HepG2 (cell line): ENCODE results near the gene MEG3. TPM values are rescaled to one million over a fixed set of nuclear protein-coding genes. Genes with fewer than 3 reads are reported as not detected.

Source experiments
- EED ChIP-seq: sonication (generic); formaldehyde crosslinking; IDR thresholded peaks from 2 replicates; pipeline ENCODE4 v1.5.0; 2020; ENCODE audit warnings: mild to moderate bottlenecking, missing genetic modification reagents
- FOSL1 ChIP-seq: sonication (generic); formaldehyde crosslinking; IDR thresholded peaks from 2 replicates; pipeline ENCODE4 v1.9.0; 2021; ENCODE audit warnings: missing genetic modification reagents, borderline replicate concordance
- HMG20B ChIP-seq: conservative IDR thresholded peaks from 2 replicates; pipeline ENCODE4 v1.6.1; 2016; ENCODE audit warnings: missing genetic modification reagents, missing compliant biosample characterization
- HNRNPUL1 ChIP-seq: fragments of 200-400 bp; formaldehyde crosslinking; IDR thresholded peaks from 2 replicates; pipeline ENCODE4 v1.6.1; 2017; ENCODE audit warnings: low read depth, mild to moderate bottlenecking, low read length, moderate library complexity
- JDP2 ChIP-seq: sonication (generic); formaldehyde crosslinking; IDR thresholded peaks from 2 replicates; pipeline ENCODE4 v1.8.1; 2022; ENCODE audit warnings: missing genetic modification reagents, borderline replicate concordance
- NKX3-1 ChIP-seq: sonication (generic); formaldehyde crosslinking; IDR thresholded peaks from 2 replicates; pipeline ENCODE4 v1.5.0; 2020; ENCODE audit warnings: missing genetic modification reagents
- PATZ1 ChIP-seq: sonication (generic); formaldehyde crosslinking; IDR thresholded peaks from 2 replicates; pipeline ENCODE4 v1.4.0; 2020; ENCODE audit warnings: missing genetic modification reagents
- SNAPC2 ChIP-seq: sonication (generic); formaldehyde crosslinking; IDR thresholded peaks from 2 replicates; pipeline ENCODE4 v1.8.1; 2022; ENCODE audit warnings: mild to moderate bottlenecking, missing genetic modification reagents
- SYNCRIP ChIP-seq: fragments of 200-400 bp; formaldehyde crosslinking; IDR thresholded peaks from 2 replicates; pipeline ENCODE4 v1.6.1; 2018; ENCODE audit warnings: mild to moderate bottlenecking, low read depth, low read length; ENCODE audit not compliant: insufficient read depth
- TEAD3 ChIP-seq: optimal IDR thresholded peaks from 2 replicates; pipeline ENCODE3; 2016; ENCODE audit warnings: borderline replicate concordance
- ZBTB1 ChIP-seq: sonication (generic); formaldehyde crosslinking; IDR thresholded peaks from 2 replicates; pipeline ENCODE4 v1.4.0; 2020; ENCODE audit warnings: missing genetic modification reagents, borderline replicate concordance
- ZBTB42 ChIP-seq: sonication (generic); formaldehyde crosslinking; IDR thresholded peaks from 2 replicates; pipeline ENCODE4 v1.5.0; 2020; ENCODE audit warnings: mild to moderate bottlenecking, missing genetic modification reagents
- ZNF274 ChIP-seq: sonication (generic); formaldehyde crosslinking; IDR thresholded peaks from 2 replicates; pipeline ENCODE4 v1.5.1; 2020; ENCODE audit warnings: mild to moderate bottlenecking, missing genetic modification reagents
- ZNF282 ChIP-seq: fragments of 450-650 bp; IDR thresholded peaks from 2 replicates; pipeline ENCODE4 v1.6.1; 2018; ENCODE audit not compliant: partially characterized antibody
- ZNF296 ChIP-seq: sonication (generic); formaldehyde crosslinking; conservative IDR thresholded peaks from 2 replicates; pipeline ENCODE4 v1.5.0; 2020; ENCODE audit warnings: mild to moderate bottlenecking, missing genetic modification reagents
- ZNF331 ChIP-seq: sonication (generic); formaldehyde crosslinking; IDR thresholded peaks from 2 replicates; pipeline ENCODE4 v1.4.0; 2020; ENCODE audit warnings: missing genetic modification reagents
- ZNF451 ChIP-seq: sonication (generic); formaldehyde crosslinking; IDR thresholded peaks from 2 replicates; pipeline ENCODE4 v1.5.0; 2020; ENCODE audit warnings: mild to moderate bottlenecking, missing genetic modification reagents
- ZNF460 ChIP-seq: sonication (generic); formaldehyde crosslinking; IDR thresholded peaks from 2 replicates; pipeline ENCODE4 v1.5.1; 2020; ENCODE audit warnings: missing genetic modification reagents, mild to moderate bottlenecking, borderline replicate concordance
- ZNF562 ChIP-seq: sonication (generic); formaldehyde crosslinking; IDR thresholded peaks from 2 replicates; pipeline ENCODE4 v1.8.0; 2022; ENCODE audit warnings: missing genetic modification reagents, borderline replicate concordance
- ZNF660 ChIP-seq: sonication (generic); formaldehyde crosslinking; IDR thresholded peaks from 2 replicates; pipeline ENCODE4 v1.5.1; 2020; ENCODE audit warnings: mild to moderate bottlenecking, low read depth, missing genetic modification reagents, borderline replicate concordance
- ZNF766 ChIP-seq: sonication (generic); formaldehyde crosslinking; IDR thresholded peaks from 2 replicates; pipeline ENCODE4 v1.5.0; 2020; ENCODE audit warnings: missing genetic modification reagents, borderline replicate concordance
- ZNF772 ChIP-seq: sonication (generic); formaldehyde crosslinking; IDR thresholded peaks from 2 replicates; pipeline ENCODE4 v1.5.0; 2020; ENCODE audit warnings: mild to moderate bottlenecking, missing genetic modification reagents
- ZNF879 ChIP-seq: sonication (generic); formaldehyde crosslinking; IDR thresholded peaks from 2 replicates; pipeline ENCODE4 v1.8.1; 2023; ENCODE audit warnings: missing genetic modification reagents
- polyA plus RNA-seq, 8 experiments: library from polyadenylated mRNA; depleted of rRNA in 3 of 8; stranded (reverse) in 7 of 8; unstranded in 1 of 8; fragments of >200 nt; fragmentation: Illumina TruSeq in 4 of 8; extraction: Trizol in 4 of 8; gene quantifications; 2 replicates each; pipeline versions ENCODE4 v1.2.1 to v1.2.3, GENCODE V29; 2011 to 2016; ENCODE audit warnings: low read depth in 4 of 8, missing spikeins in 1 of 8, mixed read lengths in 1 of 8; ENCODE audit not compliant: insufficient read depth in 1 of 8
- total RNA-seq, 5 experiments: library from RNA; depleted of rRNA; stranded (reverse); fragments of >200 nt; fragmentation: Illumina TruSeq; extraction: Trizol; gene quantifications; 2 replicates each; pipeline ENCODE4 v1.2.3, GENCODE V29; 2016; ENCODE audit warnings: low read depth in 1 of 5
- TF ChIP-seq, protein P1 (sequence below): sonication (generic); formaldehyde crosslinking; IDR thresholded peaks from 2 replicates; pipeline ENCODE4 v1.4.0; 2020; ENCODE audit warnings: mild to moderate bottlenecking, missing genetic modification reagents
- TF ChIP-seq, protein P2 (sequence below): sonication (generic); formaldehyde crosslinking; IDR thresholded peaks from 2 replicates; pipeline ENCODE4 v1.5.0; 2020; ENCODE audit warnings: mild to moderate bottlenecking, missing genetic modification reagents, moderate library complexity
- TF ChIP-seq, protein P3 (sequence below): IDR thresholded peaks from 2 replicates; pipeline ENCODE4 v1.6.1; 2018; ENCODE audit warnings: missing genetic modification reagents

Gene MEG3
- total and polyA plus RNA-seq, 2 of the 13 experiments (the other 11 are each of a cell fraction or from before 2014, with no cell fraction given), result 0.17 TPM; not detected in 1

DNA sequence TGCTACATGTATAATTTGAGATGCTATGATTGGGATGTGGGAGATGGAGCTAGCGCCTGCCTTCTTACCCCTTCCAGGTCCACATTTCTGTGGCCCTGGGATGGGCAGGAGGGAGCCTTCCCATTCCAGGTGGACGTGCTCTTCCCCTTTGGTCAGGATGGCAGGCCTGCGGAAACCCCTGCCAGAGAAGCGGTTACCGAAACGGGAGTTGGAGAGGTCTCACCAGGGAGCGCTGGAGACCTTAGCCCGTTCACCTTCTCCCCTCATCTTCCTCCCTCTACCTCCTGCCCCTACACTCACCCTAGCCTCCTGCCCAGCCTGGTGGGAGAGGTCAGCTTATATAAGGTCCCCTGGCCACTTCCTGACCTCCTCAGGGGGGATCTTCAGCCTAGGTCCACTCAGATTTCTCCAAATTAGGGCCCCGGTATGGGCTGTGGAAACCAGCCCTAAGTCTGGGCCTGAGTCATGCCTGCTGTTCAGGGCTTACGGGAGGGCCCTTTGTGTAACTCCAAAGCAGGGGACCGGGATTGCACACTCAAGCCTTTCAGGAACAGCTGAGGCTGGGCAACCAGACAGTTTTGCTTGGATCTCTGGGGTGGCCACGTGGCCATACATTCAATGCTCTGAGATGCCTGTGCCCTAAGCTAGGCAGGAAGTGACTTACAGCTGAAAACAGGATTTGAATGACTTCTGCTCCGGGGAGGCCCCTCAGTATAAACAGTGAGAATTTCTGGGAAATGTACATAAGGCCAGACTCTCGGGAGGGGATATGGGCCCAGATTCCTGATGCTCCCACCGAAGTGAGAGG lies 10.2 kb upstream of the MEG3 start (continued):
- TF ChIP-seq TEAD3 (CRISPR knock-in tag), result peak; percentile 76
- TF ChIP-seq PATZ1 (CRISPR knock-in tag), result peak; percentile 53; the same call in 1 of the 2 replicates
- TF ChIP-seq ZNF879 (CRISPR knock-in tag), result 0 out of 2 replicates have a peak, but pooled peaks have one; percentile 28
- TF ChIP-seq JDP2 (CRISPR knock-in tag), result no peak
- TF ChIP-seq ZNF331 (CRISPR knock-in tag), result peak; percentile 38; the same call in 1 of the 2 replicates
- no peak for TF ChIP-seq ZBTB1 (CRISPR knock-in tag)
- TF ChIP-seq ZNF562 (CRISPR knock-in tag), result no peak
- TF ChIP-seq ZNF460 (CRISPR knock-in tag), result no peak; the same call in 1 of the 2 replicates
- TF ChIP-seq ZNF282, result no peak
- TF ChIP-seq, protein P1, sequence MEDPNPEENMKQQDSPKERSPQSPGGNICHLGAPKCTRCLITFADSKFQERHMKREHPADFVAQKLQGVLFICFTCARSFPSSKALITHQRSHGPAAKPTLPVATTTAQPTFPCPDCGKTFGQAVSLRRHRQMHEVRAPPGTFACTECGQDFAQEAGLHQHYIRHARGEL (CRISPR knock-in tag), result no peak
- TF ChIP-seq HMG20B (CRISPR knock-in tag), result no peak; the same call in 1 of the 2 replicates
- TF ChIP-seq ZNF660 (CRISPR knock-in tag), result no peak
- TF ChIP-seq, protein P2, sequence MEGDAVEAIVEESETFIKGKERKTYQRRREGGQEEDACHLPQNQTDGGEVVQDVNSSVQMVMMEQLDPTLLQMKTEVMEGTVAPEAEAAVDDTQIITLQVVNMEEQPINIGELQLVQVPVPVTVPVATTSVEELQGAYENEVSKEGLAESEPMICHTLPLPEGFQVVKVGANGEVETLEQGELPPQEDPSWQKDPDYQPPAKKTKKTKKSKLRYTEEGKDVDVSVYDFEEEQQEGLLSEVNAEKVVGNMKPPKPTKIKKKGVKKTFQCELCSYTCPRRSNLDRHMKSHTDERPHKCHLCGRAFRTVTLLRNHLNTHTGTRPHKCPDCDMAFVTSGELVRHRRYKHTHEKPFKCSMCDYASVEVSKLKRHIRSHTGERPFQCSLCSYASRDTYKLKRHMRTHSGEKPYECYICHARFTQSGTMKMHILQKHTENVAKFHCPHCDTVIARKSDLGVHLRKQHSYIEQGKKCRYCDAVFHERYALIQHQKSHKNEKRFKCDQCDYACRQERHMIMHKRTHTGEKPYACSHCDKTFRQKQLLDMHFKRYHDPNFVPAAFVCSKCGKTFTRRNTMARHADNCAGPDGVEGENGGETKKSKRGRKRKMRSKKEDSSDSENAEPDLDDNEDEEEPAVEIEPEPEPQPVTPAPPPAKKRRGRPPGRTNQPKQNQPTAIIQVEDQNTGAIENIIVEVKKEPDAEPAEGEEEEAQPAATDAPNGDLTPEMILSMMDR (CRISPR knock-in tag), result 0 out of 2 replicates have a peak, but pooled peaks have one; percentile 19
- TF ChIP-seq, protein P3, sequence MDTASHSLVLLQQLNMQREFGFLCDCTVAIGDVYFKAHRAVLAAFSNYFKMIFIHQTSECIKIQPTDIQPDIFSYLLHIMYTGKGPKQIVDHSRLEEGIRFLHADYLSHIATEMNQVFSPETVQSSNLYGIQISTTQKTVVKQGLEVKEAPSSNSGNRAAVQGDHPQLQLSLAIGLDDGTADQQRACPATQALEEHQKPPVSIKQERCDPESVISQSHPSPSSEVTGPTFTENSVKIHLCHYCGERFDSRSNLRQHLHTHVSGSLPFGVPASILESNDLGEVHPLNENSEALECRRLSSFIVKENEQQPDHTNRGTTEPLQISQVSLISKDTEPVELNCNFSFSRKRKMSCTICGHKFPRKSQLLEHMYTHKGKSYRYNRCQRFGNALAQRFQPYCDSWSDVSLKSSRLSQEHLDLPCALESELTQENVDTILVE, result peak; percentile 47; the same call in 1 of the 2 replicates
- no peak for TF ChIP-seq ZNF296 (CRISPR knock-in tag)
- TF ChIP-seq EED (CRISPR knock-in tag), result no peak
- TF ChIP-seq HNRNPUL1, result no peak
- TF ChIP-seq SYNCRIP, result no peak
- TF ChIP-seq ZNF766, result no peak
- no peak for TF ChIP-seq ZBTB42 (CRISPR knock-in tag)
- TF ChIP-seq ZNF451, result no peak
- TF ChIP-seq NKX3-1 (CRISPR knock-in tag), result no peak
- peak; percentile 12; the same call in 1 of the 2 replicates for TF ChIP-seq ZNF772 (CRISPR knock-in tag)
- no peak; the same call in 1 of the 2 replicates for TF ChIP-seq SNAPC2 (CRISPR knock-in tag)
- no peak for TF ChIP-seq FOSL1 (CRISPR knock-in tag)
- TF ChIP-seq ZNF274, result no peak
